Activated CD8-positive, alpha-beta memory T cell treated with anti-CD3 and anti-CD28 coated beads, Interleukin-2, amount 50 U/mL, for 4 hours (primary cell): ENCODE results near the gene CDC42EP1.

Experiments used
- DNase-seq: peaks from one replicate; pipeline ENCODE4 v3.0.0-alpha.2; 2020

The CDC42EP1 gene

GRCh38 chr22:37561212-37562048 is 1.1 kb downstream of the CDC42EP1 start:
- peak; percentile 84 for DNase-seq

GRCh38 chr22:37562049-37562875 is 2.0 kb downstream of the CDC42EP1 start:
- no peak for DNase-seq

GRCh38 chr22:37563153-37564081 is 3.1 kb downstream of the CDC42EP1 start:
- no peak for DNase-seq

- no peak for DNase-seq
Observed at GRCh38 chr22:37564111-37564711, 3.9 kb downstream of the CDC42EP1 start.

- DNase-seq, result no peak
Observed at GRCh38 chr22:37565830-37566229, 5.5 kb downstream of the CDC42EP1 start.

GRCh38 chr22:37566329-37566837 is 6.1 kb downstream of the CDC42EP1 start:
- DNase-seq, result peak; percentile 46

GRCh38 chr22:37566903-37567798 is 6.9 kb downstream of the CDC42EP1 start:
- DNase-seq, result peak; percentile 91

GRCh38 chr22:37568012-37568411 is 7.7 kb downstream of the CDC42EP1 start:
- DNase-seq, result no peak

GRCh38 chr22:37568448-37569008 is 8.2 kb downstream of the CDC42EP1 start:
- no peak for DNase-seq

GRCh38 chr22:37569009-37569920 is 9.0 kb downstream of the CDC42EP1 start:
- DNase-seq, result no peak

- no peak for DNase-seq
Observed at GRCh38 chr22:37569921-37570660, 9.8 kb downstream of the CDC42EP1 start.

- DNase-seq, result no peak
Observed at GRCh38 chr22:37570661-37570976, 10.3 kb downstream of the CDC42EP1 start.

GRCh38 chr22:37571258-37571991 is 11.1 kb downstream of the CDC42EP1 start:
- DNase-seq, result no peak

GRCh38 chr22:37571992-37572373 is 11.7 kb downstream of the CDC42EP1 start:
- no peak for DNase-seq

GRCh38 chr22:37575490-37576003 is 15.3 kb downstream of the CDC42EP1 start:
- DNase-seq, result no peak

- DNase-seq, result no peak
Observed at GRCh38 chr22:37578002-37578401, 17.7 kb downstream of the CDC42EP1 start.

- DNase-seq, result no peak
Observed at GRCh38 chr22:37581504-37581903, 21.2 kb downstream of the CDC42EP1 start.

GRCh38 chr22:37582526-37582925 is 22.2 kb downstream of the CDC42EP1 start:
- DNase-seq, result no peak
